DOHH2 (cell line): ENCODE data around the gene OTOA.
"Not testable (repeated sequence)": the region's sequence is repeated elsewhere in the genome, so short reads cannot be mapped to it uniquely, and the experiment has no call there.

Experiments used
- H3F3A ChIP-seq: fragments of 200-600 bp; sonication (generic), shearing (Covaris generic); 2 replicates; pipeline ENCODE4 v1.6.0; 2016; ENCODE audit warnings: antibody characterized with exemption, mild to moderate bottlenecking; ENCODE audit not compliant: control insufficient read depth, insufficient read depth
- H3K27ac ChIP-seq: fragments of 200-600 bp; sonication (generic); 2 replicates; pipeline ENCODE4 v1.5.1; 2014; ENCODE audit warnings: low read depth, mild to moderate bottlenecking, low read length, moderate library complexity
- H3K27me3 ChIP-seq: fragments of 200-600 bp; sonication (generic); 2 replicates; pipeline ENCODE4 v1.6.1; 2014; ENCODE audit warnings: mild to moderate bottlenecking, low read length, mixed read lengths; ENCODE audit not compliant: control insufficient read depth
- H3K36me3 ChIP-seq: fragments of 200-600 bp; sonication (generic); 2 replicates; pipeline ENCODE4 v1.6.1; 2014; ENCODE audit warnings: mild to moderate bottlenecking, low read length, moderate library complexity, mixed read lengths; ENCODE audit not compliant: control insufficient read depth
- H3K4me1 ChIP-seq: fragments of 200-600 bp; sonication (generic); 2 replicates; pipeline ENCODE4 v1.6.1; 2014; ENCODE audit warnings: mild to moderate bottlenecking, low read length, mixed read lengths; ENCODE audit not compliant: control insufficient read depth
- H3K4me2 ChIP-seq: fragments of 200-600 bp; sonication (generic); 2 replicates; pipeline ENCODE4 v1.6.0; 2014; ENCODE audit warnings: mild to moderate bottlenecking, low read length, moderate library complexity
- H3K4me3 ChIP-seq: fragments of 200-600 bp; sonication (generic); 2 replicates; pipeline ENCODE4 v1.5.1; 2014; ENCODE audit warnings: mild to moderate bottlenecking, low read length, mixed read lengths
- H3K79me2 ChIP-seq: fragments of 200-600 bp; sonication (generic); 2 replicates; pipeline ENCODE4 v1.6.1; 2014; ENCODE audit warnings: mild to moderate bottlenecking, low read length, mixed read lengths; ENCODE audit not compliant: control insufficient read depth
- H3K9me2 ChIP-seq: fragments of 200-600 bp; sonication (generic); replicated peaks from 2 replicates; pipeline ENCODE4 v1.6.1; 2014; ENCODE audit warnings: mild to moderate bottlenecking, low read length, mixed read lengths; ENCODE audit not compliant: control insufficient read depth
- H3K9me3 ChIP-seq: fragments of 200-600 bp; sonication (generic); 2 replicates; pipeline ENCODE4 v1.6.1; 2014; ENCODE audit warnings: antibody characterized with exemption, low read length, mixed read lengths; ENCODE audit not compliant: control insufficient read depth, insufficient read depth
- H4K20me1 ChIP-seq: fragments of 200-600 bp; sonication (generic); 2 replicates; pipeline ENCODE4 v1.6.0; 2014; ENCODE audit warnings: low read depth, mild to moderate bottlenecking, antibody characterized with exemption, low read length, moderate library complexity; ENCODE audit not compliant: control insufficient read depth, insufficient read depth
- EZH2phosphoT487 ChIP-seq: fragments of 200-600 bp; sonication (generic); IDR thresholded peaks from 2 replicates; pipeline ENCODE4 v1.6.1; 2017; ENCODE audit warnings: borderline replicate concordance, mild to moderate bottlenecking, antibody characterized with exemption, low read length, moderate library complexity, mixed read lengths
- TF ChIP-seq, protein P1 (sequence below): fragments of 200-600 bp; sonication (generic); IDR thresholded peaks from one replicate; pipeline ENCODE4 v1.5.1; 2014; ENCODE audit warnings: antibody characterized with exemption, mild to moderate bottlenecking, low read depth, low read length; ENCODE audit not compliant: poor library complexity, severe bottlenecking

OTOA gene

DNA sequence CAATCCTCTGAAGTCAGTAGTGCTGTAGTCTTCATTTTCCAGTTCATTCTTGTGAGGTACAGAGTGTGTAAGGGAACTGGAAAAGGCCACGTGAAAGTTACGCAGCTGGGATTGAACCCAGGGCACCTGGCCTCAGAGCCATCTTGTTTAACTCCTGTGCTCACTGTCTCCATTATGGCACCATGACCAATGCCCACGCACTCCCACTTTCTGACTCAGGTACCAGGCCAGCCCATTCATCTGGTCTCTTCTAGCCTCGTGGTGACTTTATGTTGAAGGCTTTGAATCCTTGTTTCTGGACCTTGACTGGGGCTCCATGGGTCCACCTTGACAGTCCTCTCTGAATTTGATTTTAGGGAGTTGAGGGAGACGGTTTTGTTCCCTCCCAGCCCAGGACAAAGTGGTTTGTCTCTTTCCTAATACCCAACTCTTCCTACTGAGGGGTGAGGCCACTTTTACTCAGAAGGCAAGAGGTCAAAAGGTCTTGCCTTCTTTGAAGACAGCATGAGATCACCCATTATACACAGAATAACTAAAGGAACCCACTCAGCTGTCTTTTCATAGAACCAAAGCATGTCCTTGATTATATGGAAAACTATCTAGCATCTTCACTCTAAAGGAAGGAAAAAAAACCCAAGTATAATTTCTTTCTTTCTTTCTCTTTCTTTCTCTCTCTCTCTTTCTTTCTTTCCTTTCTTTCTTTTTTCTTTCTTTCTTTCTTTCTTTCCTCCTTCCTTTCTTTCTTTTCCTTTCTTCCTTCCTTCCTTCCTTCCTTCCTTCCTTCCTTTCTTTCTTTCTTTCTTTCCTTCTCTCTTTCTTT, 50.0 kb downstream of the OTOA start:
- H3K4me1 ChIP-seq = 0 out of 2 replicates have a peak, but pooled peaks cover under 1% of the 10 kb centered on the region
- no peak overlapping the region for H3K4me2 ChIP-seq
- no peaks in the 10 kb centered on the region for H4K20me1 ChIP-seq
- H3K4me3 ChIP-seq = no peak overlapping the region
- no peak overlapping the region for H3K27ac ChIP-seq
- no peaks in the 10 kb centered on the region for H3F3A ChIP-seq
- no peaks in the 10 kb centered on the region for H3K9me2 ChIP-seq
- H3K36me3 ChIP-seq = no peaks in the 10 kb centered on the region
- no peaks in the 10 kb centered on the region for H3K79me2 ChIP-seq
- no peak for TF ChIP-seq EZH2phosphoT487
- TF ChIP-seq, protein P1, sequence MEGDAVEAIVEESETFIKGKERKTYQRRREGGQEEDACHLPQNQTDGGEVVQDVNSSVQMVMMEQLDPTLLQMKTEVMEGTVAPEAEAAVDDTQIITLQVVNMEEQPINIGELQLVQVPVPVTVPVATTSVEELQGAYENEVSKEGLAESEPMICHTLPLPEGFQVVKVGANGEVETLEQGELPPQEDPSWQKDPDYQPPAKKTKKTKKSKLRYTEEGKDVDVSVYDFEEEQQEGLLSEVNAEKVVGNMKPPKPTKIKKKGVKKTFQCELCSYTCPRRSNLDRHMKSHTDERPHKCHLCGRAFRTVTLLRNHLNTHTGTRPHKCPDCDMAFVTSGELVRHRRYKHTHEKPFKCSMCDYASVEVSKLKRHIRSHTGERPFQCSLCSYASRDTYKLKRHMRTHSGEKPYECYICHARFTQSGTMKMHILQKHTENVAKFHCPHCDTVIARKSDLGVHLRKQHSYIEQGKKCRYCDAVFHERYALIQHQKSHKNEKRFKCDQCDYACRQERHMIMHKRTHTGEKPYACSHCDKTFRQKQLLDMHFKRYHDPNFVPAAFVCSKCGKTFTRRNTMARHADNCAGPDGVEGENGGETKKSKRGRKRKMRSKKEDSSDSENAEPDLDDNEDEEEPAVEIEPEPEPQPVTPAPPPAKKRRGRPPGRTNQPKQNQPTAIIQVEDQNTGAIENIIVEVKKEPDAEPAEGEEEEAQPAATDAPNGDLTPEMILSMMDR = no peak
- no peaks in the 10 kb centered on the region for H3K9me3 ChIP-seq
- peaks cover 6% of the 10 kb centered on the region; the same call in 1 of the 2 replicates for H3K27me3 ChIP-seq

DNA sequence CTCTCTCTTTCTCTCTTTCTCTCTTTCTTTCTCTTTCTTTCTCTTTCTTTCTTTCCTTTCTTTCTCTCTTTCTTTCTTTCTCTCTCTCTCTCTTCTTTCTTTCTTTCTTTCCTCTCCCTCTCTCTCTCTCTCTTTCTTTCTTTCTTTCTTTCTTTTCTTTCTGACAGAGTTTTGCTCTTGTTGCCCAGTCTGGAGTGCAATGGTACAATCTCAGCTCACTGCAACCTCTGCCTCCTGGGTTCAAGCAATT, 50.5 kb downstream of the OTOA start:
- H3K9me3 ChIP-seq, H4K20me1 ChIP-seq: not testable (repeated sequence)

DNA sequence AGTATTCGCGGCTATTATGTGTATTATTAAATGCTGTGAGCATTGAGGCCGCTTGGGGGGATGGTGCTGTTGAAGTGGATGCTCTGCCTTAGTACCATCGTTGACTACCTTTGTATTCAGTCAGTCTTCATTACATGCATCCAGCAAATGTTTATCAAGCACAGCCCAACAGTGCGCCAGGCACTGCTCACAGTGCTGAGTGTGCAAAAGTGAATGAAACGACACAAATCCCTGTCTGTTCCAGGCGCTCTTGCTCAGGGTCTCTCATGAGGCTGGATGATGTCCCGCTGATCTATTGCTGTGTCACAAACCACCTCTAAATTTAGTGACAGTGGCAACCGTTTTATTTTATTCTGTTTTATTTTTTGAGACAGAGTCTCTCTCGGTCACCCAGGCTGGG, 53.8 kb downstream of the OTOA start:
- TF ChIP-seq EZH2phosphoT487 = no peak
- TF ChIP-seq, protein P1 = no peak
- Histone ChIP-seq H3K9me3 (no peaks in the 10 kb centered on the region), H3K79me2 (no peaks in the 10 kb centered on the region), H3K9me2 (no peaks in the 10 kb centered on the region), H4K20me1 (no peaks in the 10 kb centered on the region), H3K4me3 (no peak overlapping the region), H3K27me3 (0 out of 2 replicates have a peak, but pooled peaks cover 6% of the 10 kb centered on the region), H3F3A (no peaks in the 10 kb centered on the region), H3K27ac (no peak overlapping the region), H3K4me2 (no peak overlapping the region), H3K4me1 (peaks cover 7% of the 10 kb centered on the region), H3K36me3 (no peaks in the 10 kb centered on the region)

More for the DNA sequence above, 50.5 kb downstream of the OTOA start:
- H3K27ac ChIP-seq, H3K79me2 ChIP-seq, H3F3A ChIP-seq, H3K9me2 ChIP-seq, H3K4me3 ChIP-seq, H3K36me3 ChIP-seq, H3K4me2 ChIP-seq, H3K4me1 ChIP-seq, H3K27me3 ChIP-seq: not testable (repeated sequence)

DNA sequence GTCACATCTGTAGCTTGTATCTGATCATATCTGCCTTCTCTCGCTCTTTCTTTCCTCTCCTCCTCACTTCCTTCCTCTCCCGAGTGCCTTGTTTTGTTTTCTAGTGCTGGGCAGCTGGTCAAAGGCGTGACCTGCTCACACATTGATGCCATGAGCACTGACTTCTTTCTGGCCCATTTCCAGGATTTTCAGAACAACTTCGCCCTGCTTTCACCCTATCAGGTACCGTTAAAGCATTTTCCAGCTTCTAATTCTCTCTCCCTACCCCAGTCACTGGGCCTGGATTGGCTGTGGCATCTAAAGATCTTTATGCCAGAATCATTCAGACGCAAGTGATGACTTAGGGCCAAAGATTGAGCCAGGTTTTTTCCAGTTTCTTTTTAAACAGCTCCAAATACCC, 55.5 kb downstream of the OTOA start:
- Histone ChIP-seq H3K27ac (no peak overlapping the region), H4K20me1 (no peaks in the 10 kb centered on the region), H3K4me2 (no peak overlapping the region), H3K9me3 (no peaks in the 10 kb centered on the region), H3K27me3 (0 out of 2 replicates have a peak, but pooled peaks cover 9% of the 10 kb centered on the region), H3K36me3 (no peaks in the 10 kb centered on the region), H3K9me2 (no peaks in the 10 kb centered on the region), H3F3A (no peaks in the 10 kb centered on the region), H3K4me1 (peaks cover 7% of the 10 kb centered on the region), H3K4me3 (no peak overlapping the region), H3K79me2 (no peaks in the 10 kb centered on the region)
- TF ChIP-seq EZH2phosphoT487 = no peak
- TF ChIP-seq, protein P1 = no peak
